ENCODE measurements around the gene BTBD9. TPM values are rescaled to one million over a fixed set of nuclear protein-coding genes. Genes with fewer than 3 reads are reported as not detected.

The BTBD9 gene
- total RNA-seq, 4 donors from 2014 or later = 17.3 to 50.3 (median 37.8) TPM

GRCh38 chr6:38505826-38506225 lies 133.9 kb downstream of the BTBD9 start:
- TF ChIP-seq CTCF (IDR thresholded peaks at IDR 0.05) (no peak), POLR2A (IDR thresholded peaks at IDR 0.05) (no peak)
- H3K27me3 ChIP-seq = no peaks in the 10 kb centered on the region
- no peak for DNase-seq
- H3K27ac ChIP-seq = no peak overlapping the region
- no peaks in the 10 kb centered on the region for H3K36me3 ChIP-seq
- no peaks in the 10 kb centered on the region for H3K4me1 ChIP-seq
- no peaks in the 10 kb centered on the region for H3K9me3 ChIP-seq
- no peak overlapping the region for H3K4me3 ChIP-seq

- H3K36me3 ChIP-seq = no peaks in the 10 kb centered on the region
- DNase-seq = no peak
- H3K27me3 ChIP-seq = no peaks in the 10 kb centered on the region
- H3K27ac ChIP-seq = no peak overlapping the region
- H3K4me1 ChIP-seq = no peaks in the 10 kb centered on the region
- TF ChIP-seq POLR2A (IDR thresholded peaks at IDR 0.05) = no peak
- TF ChIP-seq CTCF (IDR thresholded peaks at IDR 0.05) = no peak
- H3K4me3 ChIP-seq = no peak overlapping the region
- no peaks in the 10 kb centered on the region for H3K9me3 ChIP-seq
Measured at GRCh38 chr6:38504996-38505395, 134.7 kb downstream of the BTBD9 start.

- Histone ChIP-seq H3K9me3 (no peaks in the 10 kb centered on the region), H3K4me3 (no peak overlapping the region), H3K27me3 (no peaks in the 10 kb centered on the region), H3K4me1 (no peaks in the 10 kb centered on the region), H3K27ac (no peak overlapping the region), H3K36me3 (no peaks in the 10 kb centered on the region)
- no peak for DNase-seq
- no peak for TF ChIP-seq CTCF (IDR thresholded peaks at IDR 0.05)
- no peak for TF ChIP-seq POLR2A (IDR thresholded peaks at IDR 0.05)
Measured at GRCh38 chr6:38503960-38504682, 135.6 kb downstream of the BTBD9 start.

GRCh38 chr6:38503032-38503773 lies 136.5 kb downstream of the BTBD9 start:
- TF ChIP-seq POLR2A (IDR thresholded peaks at IDR 0.05) = no peak
- no peak for TF ChIP-seq CTCF (IDR thresholded peaks at IDR 0.05)
- no peak overlapping the region for H3K4me3 ChIP-seq
- H3K27me3 ChIP-seq = no peaks in the 10 kb centered on the region
- no peaks in the 10 kb centered on the region for H3K4me1 ChIP-seq
- DNase-seq = no peak
- no peaks in the 10 kb centered on the region for H3K36me3 ChIP-seq
- no peaks in the 10 kb centered on the region for H3K9me3 ChIP-seq
- no peak overlapping the region for H3K27ac ChIP-seq

GRCh38 chr6:38502423-38502822 lies 137.3 kb downstream of the BTBD9 start:
- no peak overlapping the region for H3K4me3 ChIP-seq
- DNase-seq = no peak
- no peaks in the 10 kb centered on the region for H3K36me3 ChIP-seq
- H3K9me3 ChIP-seq = no peaks in the 10 kb centered on the region
- no peaks in the 10 kb centered on the region for H3K4me1 ChIP-seq
- no peak overlapping the region for H3K27ac ChIP-seq
- TF ChIP-seq CTCF (IDR thresholded peaks at IDR 0.05) (no peak), POLR2A (IDR thresholded peaks at IDR 0.05) (no peak)
- H3K27me3 ChIP-seq = no peaks in the 10 kb centered on the region

All from Peyer's patch (tissue), 4 donors.